GM18502 (cell line): ENCODE data around the gene ZNF280B.

Source experiments
- ATAC-seq: cut with Tn5 transposase; IDR thresholded peaks from one replicate; pipeline ENCODE4 v1.9.1; 2021; ENCODE audit warnings: mild to moderate bottlenecking; ENCODE audit not compliant: unreplicated experiment, poor library complexity

ZNF280B gene

GRCh38 chr22:22508274-22509176 lies at the start of gene ZNF280B:
Gene ZNF280B, minus strand, starts transcription at chr22:22508742. Its CDS starts 19,344 bp downstream, at chr22:22489398.
- ATAC-seq = peak; percentile 93

GRCh38 chr22:22556995-22557925 lies 48.7 kb upstream of the ZNF280B start:
- ATAC-seq = no peak

- no peak for ATAC-seq
Observed at GRCh38 chr22:22556578-22556977, 48.0 kb upstream of the ZNF280B start.

- no peak for ATAC-seq
Observed at GRCh38 chr22:22555596-22555995, 47.1 kb upstream of the ZNF280B start.

GRCh38 chr22:22554587-22555284 lies 46.2 kb upstream of the ZNF280B start:
- ATAC-seq = no peak

- ATAC-seq = no peak
Observed at GRCh38 chr22:22553735-22554586, 45.4 kb upstream of the ZNF280B start.

- no peak for ATAC-seq
Observed at GRCh38 chr22:22553141-22553540, 44.6 kb upstream of the ZNF280B start.

GRCh38 chr22:22552630-22553029 lies 44.1 kb upstream of the ZNF280B start:
- no peak for ATAC-seq

- ATAC-seq = no peak
Observed at GRCh38 chr22:22550789-22551434, 42.4 kb upstream of the ZNF280B start.

GRCh38 chr22:22548910-22549309 lies 40.4 kb upstream of the ZNF280B start:
- no peak for ATAC-seq

GRCh38 chr22:22548317-22548716 lies 39.8 kb upstream of the ZNF280B start:
- ATAC-seq = no peak

- ATAC-seq = no peak
Observed at GRCh38 chr22:22547692-22548300, 39.3 kb upstream of the ZNF280B start.

- ATAC-seq = no peak
Observed at GRCh38 chr22:22547226-22547625, 38.7 kb upstream of the ZNF280B start.

GRCh38 chr22:22546490-22546889 lies 37.9 kb upstream of the ZNF280B start:
- ATAC-seq = no peak

GRCh38 chr22:22545084-22545483 lies 36.5 kb upstream of the ZNF280B start:
- ATAC-seq = no peak

- ATAC-seq = no peak
Observed at GRCh38 chr22:22538226-22538989, 29.9 kb upstream of the ZNF280B start.

- no peak for ATAC-seq
Observed at GRCh38 chr22:22536916-22537315, 28.4 kb upstream of the ZNF280B start.

GRCh38 chr22:22536515-22536914 lies 28.0 kb upstream of the ZNF280B start:
- ATAC-seq = no peak
